BE2C (cell line): Measurements from ENCODE around the gene TLE4.

Experiments
- DNase-seq: peaks from one replicate; pipeline ENCODE4 v3.0.0-alpha.2; 2020
- H3K27me3 ChIP-seq: fragments of 250-450 bp; sonication (Bioruptor Pico); 2 replicates; pipeline ENCODE4 v1.5.1; 2020; ENCODE audit warnings: mild to moderate bottlenecking
- H3K36me3 ChIP-seq: fragments of 250-450 bp; sonication (Bioruptor Pico); 2 replicates; pipeline ENCODE4 v1.5.1; 2020; ENCODE audit warnings: mild to moderate bottlenecking
- H3K4me1 ChIP-seq: fragments of 250-450 bp; sonication (Bioruptor Pico); 2 replicates; pipeline ENCODE4 v1.5.1; 2020
- H3K4me3 ChIP-seq: 2 replicates; pipeline ENCODE4 v1.5.1; 2011; ENCODE audit warnings: low read depth, low read length
- H3K9me3 ChIP-seq: fragments of 250-450 bp; sonication (Bioruptor Pico); 2 replicates; pipeline ENCODE4 v1.5.1; 2020
- CTCF ChIP-seq: IDR thresholded peaks from 2 replicates; pipeline ENCODE4 v1.5.1; 2012; ENCODE audit warnings: mild to moderate bottlenecking, low read depth, low read length

The TLE4 gene

GRCh38 chr9:79694208-79694607, 122.4 kb downstream of the TLE4 start:
- no peak overlapping the region for H3K4me3 ChIP-seq
- no peak for TF ChIP-seq CTCF
- no peak for DNase-seq
- H3K4me1 ChIP-seq: peaks cover 20% of the 10 kb centered on the region
- peaks cover 6% of the 10 kb centered on the region for H3K36me3 ChIP-seq
- no peaks in the 10 kb centered on the region for H3K9me3 ChIP-seq
- H3K27me3 ChIP-seq: no peaks in the 10 kb centered on the region

GRCh38 chr9:79694676-79695400, 123.1 kb downstream of the TLE4 start:
- peaks cover 19% of the 10 kb centered on the region for H3K4me1 ChIP-seq
- DNase-seq: no peak
- no peak for TF ChIP-seq CTCF
- no peaks in the 10 kb centered on the region for H3K27me3 ChIP-seq
- no peaks in the 10 kb centered on the region for H3K9me3 ChIP-seq
- H3K36me3 ChIP-seq: peaks cover 6% of the 10 kb centered on the region
- H3K4me3 ChIP-seq: no peak overlapping the region

- no peak for TF ChIP-seq CTCF
- H3K4me3 ChIP-seq: no peak overlapping the region
- H3K27me3 ChIP-seq: no peaks in the 10 kb centered on the region
- H3K4me1 ChIP-seq: peaks cover 20% of the 10 kb centered on the region
- no peak for DNase-seq
- H3K9me3 ChIP-seq: no peaks in the 10 kb centered on the region
- peaks cover 6% of the 10 kb centered on the region for H3K36me3 ChIP-seq
These were observed 123.9 kb downstream of the TLE4 start for GRCh38 chr9:79695531-79696175.

- Histone ChIP-seq H3K9me3 (no peaks in the 10 kb centered on the region), H3K4me3 (no peak overlapping the region), H3K36me3 (peaks cover 11% of the 10 kb centered on the region), H3K4me1 (peaks cover 5% of the 10 kb centered on the region), H3K27me3 (no peaks in the 10 kb centered on the region)
- no peak for DNase-seq
- TF ChIP-seq CTCF: no peak
These were observed 127.2 kb downstream of the TLE4 start for GRCh38 chr9:79698967-79699366.

- H3K4me3 ChIP-seq: no peak overlapping the region
- no peak for DNase-seq
- peaks cover 11% of the 10 kb centered on the region for H3K36me3 ChIP-seq
- peaks cover 5% of the 10 kb centered on the region for H3K4me1 ChIP-seq
- H3K27me3 ChIP-seq: no peaks in the 10 kb centered on the region
- H3K9me3 ChIP-seq: no peaks in the 10 kb centered on the region
- no peak for TF ChIP-seq CTCF
These were observed 127.7 kb downstream of the TLE4 start for GRCh38 chr9:79699479-79699878.

GRCh38 chr9:79700607-79701360, 129.0 kb downstream of the TLE4 start:
- Histone ChIP-seq H3K36me3 (peaks cover 15% of the 10 kb centered on the region), H3K9me3 (no peaks in the 10 kb centered on the region), H3K4me1 (peaks cover 5% of the 10 kb centered on the region), H3K4me3 (no peak overlapping the region), H3K27me3 (no peaks in the 10 kb centered on the region)
- DNase-seq: no peak
- no peak for TF ChIP-seq CTCF
